CD4-positive, alpha-beta T cell treated with Interleukin-21 for 1 hour (primary cell): ENCODE data around the gene GPX3.

Source experiments
- DNase-seq: peaks from one replicate; pipeline ENCODE4 v3.0.0-alpha.2; 2020

GPX3 gene

DNA sequence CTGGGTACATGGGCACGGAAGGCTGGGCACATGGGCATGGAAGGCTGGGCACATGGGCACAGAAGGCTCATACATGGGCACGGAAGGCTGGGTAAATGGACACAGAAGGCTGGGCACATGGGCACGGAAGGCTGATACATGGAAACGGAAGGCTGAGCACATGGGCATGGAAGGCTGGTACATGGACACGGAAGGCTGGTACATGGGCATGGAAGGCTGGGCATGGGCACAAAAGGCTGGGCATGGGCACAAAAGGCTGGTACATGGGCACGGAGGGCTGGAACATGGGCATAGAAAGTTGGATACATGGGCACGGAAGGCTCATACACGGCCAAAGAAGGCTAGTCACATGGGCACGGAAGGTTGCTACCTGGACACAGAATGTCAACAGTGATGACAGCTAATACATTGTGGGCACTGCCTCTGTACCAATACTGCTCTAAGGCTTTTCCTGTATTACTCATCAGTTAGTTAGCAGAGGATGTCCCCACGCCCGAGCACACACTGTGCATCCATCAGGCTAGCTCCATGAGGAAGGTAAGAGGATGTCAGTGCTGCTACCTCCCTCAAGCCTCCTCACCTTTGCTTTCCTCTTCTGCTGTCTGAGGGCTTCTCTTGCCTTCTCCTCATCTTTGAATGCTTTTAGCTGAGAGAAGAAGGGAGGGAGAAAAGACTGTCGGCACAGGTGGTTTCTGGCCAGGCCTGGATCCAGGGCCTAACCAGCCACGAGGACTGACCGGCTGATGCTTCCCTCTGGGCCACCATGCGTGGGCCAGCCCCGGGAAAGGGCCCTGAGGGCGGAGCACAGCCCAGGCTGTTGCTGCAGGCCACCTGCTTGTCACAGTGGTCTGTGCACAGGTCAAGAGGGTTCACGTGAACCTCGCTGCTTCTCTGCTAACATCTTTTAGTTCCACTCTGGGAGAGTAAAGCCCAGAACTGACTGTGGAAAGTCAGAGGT, 14.3 kb downstream of the GPX3 start:
- no peak for DNase-seq

DNA sequence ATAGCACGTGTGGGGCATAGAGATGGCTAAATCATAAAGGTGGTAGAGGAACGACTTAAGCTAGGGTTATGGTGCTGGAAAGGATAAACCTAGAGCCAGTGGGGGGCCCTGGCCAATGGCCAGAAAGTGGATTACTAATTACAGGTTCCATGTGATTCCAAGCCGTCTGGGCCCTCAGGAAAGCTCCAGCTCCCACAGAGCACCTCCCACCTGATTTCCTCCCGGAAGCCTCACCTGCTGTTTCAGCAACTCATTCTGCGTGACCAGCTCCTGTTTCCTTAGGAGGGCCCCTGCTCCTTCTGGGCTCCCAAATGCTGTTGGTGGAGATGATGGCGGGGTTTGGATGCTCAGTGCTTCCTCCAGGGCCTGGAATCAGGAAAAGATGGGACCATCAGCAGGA, 16.2 kb downstream of the GPX3 start:
- no peak for DNase-seq

DNA sequence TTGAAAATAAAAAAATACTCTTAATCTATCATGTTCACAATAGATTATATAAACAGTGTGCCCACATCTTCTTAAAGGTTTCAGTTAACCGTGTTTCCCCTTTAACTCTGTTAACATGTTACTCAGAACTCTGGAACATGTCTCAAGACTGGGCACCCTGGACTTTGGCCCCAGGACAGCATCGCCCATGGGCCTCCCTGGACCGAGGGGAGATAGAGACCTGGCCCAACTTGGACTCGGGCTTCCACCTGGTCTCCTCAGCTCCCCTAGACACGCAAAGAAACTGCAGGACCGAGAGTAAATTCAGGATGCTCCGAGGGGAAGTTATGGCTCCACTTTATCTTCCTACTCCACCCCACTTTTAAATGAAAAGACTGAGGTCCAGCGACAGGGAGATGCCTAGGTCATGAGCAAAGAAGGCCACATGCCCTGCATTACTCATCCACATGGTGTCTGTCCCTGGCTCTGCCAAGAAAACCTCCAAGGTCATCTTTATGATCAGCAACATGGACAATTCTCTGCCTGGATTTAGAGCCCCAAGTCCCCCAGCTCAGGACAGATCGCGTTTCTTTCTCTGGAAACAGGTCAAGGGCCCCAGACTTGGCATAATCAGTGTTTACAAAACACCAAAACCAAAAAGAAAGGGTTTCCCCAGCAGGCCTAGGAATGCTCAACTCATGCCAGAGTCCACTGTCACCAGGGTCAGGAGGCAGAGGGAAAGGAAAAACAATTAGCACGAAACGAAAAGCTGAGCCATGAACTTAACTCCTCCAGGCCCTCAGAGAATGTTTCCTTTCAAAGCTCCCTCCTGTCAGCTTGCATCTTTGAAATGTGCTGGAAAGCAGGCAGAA, 17.4 kb downstream of the GPX3 start:
- DNase-seq = no peak

DNA sequence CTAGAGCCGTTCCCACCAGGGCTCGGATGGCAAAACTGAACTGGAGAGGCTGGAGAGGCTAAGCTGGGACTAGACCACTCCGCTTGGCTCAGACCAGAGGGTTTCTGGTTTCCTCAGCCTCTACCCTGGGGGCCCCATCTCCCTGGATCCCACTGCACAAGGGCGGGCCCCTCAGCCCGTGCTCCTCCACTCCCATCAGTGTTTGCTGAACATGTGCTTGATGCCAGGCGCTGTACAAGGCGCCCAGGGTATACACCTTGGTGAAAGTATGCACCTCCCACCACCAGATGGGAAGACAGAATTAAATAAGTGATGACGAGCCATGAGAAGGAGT, 18.0 kb downstream of the GPX3 start:
- DNase-seq = no peak

DNA sequence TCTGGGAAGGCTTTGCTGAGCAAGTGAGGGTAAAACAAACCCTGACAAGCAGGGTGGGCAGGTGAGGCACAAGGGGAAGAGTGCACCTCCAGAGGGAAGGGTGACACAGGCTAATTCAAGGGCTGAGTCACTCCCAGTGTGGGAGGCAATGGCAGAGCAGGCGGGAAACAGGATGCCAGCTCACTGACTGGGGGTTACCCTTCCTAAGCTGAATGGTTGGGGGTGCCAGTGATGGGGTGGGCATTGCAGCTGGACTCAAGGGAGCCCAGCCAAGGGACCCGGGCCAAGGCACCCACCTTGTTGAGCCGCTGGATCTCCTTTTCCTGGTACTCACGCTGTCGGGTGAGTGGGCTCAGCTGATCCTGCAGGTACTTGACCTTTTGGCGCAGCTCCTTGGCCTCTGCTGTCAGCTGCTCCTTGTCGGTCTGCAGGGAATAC, 18.4 kb downstream of the GPX3 start:
- DNase-seq = no peak

DNA sequence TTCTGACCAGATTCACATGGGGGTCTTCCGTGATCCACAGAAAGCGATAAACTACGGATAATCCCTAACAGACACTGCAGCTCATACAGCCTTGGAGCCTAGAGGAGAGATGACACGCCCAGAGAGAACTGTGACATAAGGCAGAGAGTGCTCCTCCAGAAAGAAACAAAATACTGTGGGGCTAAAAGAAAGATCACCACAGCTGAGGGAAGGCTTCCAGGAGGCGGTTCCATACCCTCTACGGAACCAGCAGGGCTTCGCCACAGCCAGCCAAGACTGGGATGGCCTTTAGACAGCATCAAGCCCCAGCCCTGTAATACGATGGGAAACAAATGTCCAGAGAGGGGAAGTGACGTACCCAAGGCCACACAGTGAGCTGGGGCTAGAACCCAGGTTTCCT, 19.3 kb downstream of the GPX3 start:
- DNase-seq = no peak

DNA sequence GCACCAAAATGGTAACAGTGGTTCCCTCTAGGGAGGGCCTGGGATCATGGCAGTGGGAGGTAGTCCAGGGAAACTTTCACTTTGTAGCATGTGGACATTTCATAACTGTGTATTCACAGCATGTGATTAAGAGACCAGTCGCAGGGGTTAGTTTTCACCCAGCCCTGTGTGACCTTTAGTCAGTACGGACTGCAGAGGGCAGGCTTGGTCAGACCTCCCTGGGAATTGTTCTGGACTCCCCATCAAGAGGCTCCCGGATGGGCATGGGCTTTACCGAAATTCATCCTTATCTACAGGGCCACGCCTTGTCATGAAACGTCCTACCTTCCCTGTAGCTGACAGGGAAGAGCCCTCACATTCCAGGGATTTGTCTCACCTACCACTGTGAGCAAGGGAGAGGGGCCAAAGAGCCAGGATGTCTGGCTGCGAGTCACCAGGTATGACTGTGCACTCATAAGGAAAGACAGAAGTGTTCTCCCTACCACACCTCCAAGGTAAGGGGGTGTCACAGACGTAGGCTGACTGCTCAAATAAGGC, 19.9 kb downstream of the GPX3 start:
- no peak for DNase-seq

DNA sequence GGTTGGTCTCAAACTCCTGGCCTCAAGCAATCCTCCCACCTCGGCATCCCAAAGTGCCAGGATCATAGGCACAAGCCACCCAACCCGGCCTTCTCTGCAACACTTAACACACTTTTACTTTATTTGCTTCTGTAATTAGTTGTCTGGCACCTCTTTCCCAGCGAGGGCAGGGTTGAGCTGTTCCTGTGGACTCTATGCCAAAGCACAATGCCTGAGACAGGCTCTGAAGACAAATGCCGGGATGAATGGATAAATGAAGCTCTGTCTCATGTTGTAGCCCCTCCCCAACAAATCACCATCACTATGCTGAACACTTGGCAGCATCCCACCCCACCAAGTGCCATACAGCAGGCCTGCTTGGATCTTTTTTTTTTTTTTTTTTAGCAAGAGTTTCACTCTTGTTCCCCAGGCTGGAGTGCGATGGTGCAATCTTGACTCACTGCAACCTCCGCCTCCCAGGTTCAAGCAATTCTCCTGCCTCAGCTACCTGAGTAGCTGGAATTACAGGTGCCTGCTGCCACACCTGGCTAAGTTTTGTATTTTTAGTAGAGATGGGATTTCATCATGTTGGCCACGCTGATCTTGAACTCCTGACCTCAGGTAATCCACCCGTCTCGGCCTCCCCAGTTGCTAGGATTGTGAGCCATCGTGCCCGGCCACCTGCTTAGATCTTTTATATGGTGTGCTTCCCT, 21.3 kb downstream of the GPX3 start:
- no peak for DNase-seq

DNA sequence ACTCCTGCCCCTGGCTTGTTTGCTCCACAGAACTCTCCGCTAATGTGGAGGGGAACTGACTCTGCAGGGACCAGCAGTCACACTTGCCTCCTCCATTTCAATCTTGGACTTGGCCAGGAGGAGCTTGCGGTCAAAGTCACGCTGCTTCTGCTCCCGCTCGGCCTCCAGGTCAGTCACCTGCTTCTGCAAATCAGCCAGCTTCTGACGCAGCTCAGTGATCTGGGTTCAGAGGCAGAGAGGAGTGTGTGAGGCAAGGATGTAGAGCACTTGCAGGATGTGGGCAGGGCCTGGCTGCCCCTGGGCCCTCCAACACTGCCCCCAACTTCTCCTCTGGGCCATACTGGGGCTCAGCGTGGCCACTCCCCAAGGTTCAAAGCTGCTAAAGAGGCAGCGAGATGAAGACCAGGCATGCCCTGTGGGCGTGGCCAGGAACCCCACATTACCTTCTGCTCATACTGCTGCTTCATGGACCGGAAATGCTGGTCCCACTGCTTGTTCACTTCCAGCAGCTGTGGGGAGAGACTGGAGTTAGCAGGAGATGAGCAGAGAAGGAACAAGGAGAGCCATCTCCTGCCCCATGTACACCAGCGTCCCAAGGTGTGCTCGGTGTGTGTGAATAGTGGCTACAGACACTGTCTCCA, 22.2 kb downstream of the GPX3 start:
- no peak for DNase-seq

DNA sequence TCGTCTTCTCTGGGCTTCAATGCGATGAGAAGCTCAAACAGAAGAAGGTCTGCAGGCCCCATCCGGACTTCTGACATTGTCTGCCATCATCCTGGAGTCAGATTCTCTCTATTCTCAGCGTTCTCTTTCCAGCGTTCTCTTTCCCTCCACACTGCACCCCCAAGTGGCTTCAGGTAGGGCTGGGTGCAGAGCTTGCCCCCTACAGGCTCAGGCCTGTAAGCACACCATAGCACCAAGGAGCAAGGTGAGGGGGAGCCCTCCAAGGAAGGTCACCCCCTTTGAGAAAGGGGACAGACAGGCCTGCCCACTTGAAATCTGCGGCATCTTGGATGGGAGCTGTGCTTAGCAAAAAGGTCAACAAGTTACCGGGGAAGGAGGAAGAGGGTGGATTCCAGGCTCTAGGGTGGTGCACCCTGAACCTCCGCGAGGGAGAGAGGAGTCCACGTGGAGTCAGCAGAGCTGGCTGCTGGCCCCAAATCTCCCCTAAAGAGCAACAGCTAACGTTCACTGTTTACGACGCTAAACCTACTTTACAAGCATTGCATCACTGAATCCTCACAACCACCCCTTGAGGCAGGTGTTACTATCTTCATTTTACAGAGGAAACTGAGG, 27.5 kb downstream of the GPX3 start:
- DNase-seq = peak; percentile 31

DNA sequence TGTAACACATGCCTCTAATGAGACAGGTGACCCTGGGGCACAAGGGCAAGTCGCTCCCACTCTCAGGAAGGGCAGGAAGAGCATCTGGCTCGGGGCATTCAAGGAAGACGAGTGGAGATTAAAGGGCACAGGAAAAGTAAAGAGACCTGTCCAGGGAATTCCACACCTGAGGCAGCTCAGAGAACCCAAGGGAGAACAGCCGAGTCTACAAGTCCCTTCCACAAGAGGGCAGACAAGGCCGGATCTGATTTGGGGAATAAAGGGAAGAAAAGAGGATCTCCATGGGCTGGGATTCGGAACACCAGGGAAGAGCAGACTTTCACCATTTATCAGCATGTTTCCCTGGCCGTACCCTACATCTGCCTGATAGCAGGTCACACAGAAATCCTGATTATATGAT, 28.1 kb downstream of the GPX3 start:
- DNase-seq = no peak

DNA sequence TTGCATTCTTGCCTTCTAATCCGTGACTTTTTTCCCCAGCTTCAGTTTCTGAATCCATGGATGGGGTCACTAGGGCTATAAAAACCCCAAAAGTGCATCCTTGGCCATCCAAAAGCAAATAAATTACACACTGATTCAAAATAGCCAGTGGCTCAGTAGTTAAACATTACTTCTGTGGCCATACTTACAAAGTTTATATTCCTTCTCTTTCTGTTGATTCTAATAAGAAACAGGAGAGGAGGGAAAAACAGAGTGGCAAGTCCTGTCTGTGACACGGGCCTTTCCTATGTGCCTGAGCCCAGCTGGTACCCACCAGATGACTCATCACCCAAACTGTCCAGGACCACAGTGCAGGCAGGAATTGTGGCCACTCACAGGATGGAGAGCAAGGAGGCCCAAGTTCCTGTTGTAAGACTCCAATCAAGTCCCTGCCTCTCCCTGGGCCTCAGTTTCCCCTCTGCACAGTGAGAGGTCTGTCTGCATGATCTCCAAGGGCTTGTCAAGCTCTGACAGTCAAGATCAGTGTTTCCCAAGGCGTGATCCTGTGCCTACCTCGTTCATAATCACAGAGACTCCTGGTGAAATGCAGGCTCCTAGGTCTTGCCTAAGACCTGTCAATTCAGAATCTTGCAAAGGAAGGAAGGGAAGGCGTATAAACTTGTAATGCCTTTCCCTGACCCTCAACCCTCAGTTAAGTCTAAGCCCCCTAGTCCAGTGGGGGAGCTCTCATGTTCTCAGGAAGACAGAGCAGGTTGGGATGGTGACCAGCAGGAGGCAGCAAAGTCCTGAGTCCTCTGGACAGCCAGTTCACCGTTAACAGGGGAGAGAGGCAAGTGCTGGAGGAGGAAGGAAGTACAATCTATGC, 30.9 kb downstream of the GPX3 start:
- peak; percentile 76 for DNase-seq

DNA sequence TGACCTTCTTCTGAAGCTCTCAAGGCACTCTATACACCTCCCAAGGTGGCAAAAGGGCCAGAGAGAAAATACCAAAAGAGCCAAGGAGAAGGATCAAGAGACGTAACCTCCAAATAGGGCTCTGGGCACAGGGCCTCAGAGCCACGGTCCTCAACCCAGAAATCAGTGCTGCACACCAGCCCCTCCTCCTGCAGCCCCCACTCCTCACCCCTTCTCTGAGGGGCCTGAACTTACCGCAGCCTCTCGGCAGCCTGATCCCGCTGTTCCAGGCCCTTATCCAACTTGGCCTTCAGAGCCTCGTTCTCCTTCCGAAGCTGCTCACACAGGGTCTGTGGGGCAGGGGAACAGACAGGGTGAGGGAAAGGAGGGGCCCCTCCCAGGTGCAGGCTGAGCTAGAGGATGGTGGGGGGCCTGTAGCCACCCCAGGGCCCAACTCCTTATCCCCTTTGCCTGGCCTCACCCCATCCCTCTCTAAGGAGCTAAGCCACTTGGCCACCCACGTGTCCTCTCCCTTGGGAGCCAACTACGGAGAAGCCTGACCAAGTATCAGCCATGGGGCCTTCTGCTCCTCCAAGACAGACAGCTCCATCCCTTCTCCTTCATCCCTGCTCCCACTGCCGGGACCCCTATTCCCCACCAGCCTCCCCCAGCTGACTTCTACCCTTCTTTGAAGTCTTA, 31.7 kb downstream of the GPX3 start:
- DNase-seq = no peak

DNA sequence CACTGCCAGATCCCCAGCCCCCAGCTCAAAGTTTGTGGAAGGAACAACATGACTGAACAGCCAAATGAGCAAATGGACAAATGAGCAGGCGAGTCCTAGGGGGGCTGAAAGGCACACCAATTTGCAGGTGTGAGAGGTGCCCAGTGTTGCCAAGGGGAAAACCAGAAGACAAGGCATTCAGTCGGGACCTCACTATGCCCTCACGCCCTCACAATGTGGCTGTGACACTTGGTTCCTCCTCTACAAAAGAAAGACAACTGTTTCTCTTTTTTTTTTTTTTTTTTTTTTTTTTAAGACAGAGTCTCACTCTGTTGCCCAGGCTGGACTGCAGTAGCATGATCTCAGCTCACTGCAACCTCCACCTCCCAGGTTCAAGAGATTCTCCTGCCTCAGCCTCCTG, 32.4 kb downstream of the GPX3 start:
- no peak for DNase-seq

DNA sequence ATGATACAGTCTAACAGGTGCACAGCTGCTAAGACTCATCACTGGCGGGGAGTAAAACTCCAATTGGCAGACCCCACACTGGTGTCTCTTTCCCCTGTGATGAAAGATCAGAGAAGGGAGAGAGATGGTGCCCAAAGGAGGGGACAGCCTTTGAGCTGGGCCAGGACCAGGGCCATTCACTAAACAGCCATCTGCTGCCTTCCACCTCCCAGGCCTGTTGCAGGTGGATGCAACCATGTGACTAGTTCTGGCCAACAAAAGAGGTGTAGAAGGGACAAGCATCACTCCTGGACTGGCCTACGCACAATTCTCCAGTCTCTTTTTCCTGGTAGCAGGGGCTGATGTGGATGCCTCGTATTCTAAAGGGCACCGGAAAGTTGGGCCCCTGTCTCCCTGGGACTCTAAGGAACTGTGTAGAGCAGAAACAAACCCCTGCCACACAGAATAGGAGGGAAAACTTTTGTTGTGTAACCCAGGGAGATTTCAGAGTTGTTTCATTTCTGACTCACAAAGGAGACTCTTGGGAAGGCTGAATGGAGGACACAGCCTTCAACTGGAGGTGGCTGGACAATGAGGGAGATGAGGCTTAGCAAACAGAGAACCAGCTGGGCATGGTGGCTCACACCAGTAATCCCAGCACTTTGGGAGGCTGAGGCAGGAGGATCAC, 33.5 kb downstream of the GPX3 start:
- DNase-seq = no peak

DNA sequence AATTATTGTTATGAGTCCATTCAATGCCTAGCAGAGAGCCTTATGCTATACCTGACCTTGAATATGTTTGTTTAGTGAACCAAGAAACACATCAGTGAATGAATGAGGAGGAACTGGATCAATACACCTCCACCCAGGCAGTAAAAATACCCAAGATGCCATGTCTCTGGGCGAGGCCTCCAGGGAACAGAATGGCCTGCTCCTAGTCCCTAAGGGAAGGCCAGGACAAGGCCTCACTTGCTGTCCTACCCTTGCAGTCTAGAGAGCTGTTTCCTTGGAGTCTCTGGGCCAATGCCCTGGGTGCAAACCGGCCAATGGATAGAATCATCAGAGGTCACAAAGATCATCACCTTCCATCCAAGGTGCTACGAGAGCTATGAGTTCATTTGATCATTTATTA, 34.3 kb downstream of the GPX3 start:
- DNase-seq = no peak

DNA sequence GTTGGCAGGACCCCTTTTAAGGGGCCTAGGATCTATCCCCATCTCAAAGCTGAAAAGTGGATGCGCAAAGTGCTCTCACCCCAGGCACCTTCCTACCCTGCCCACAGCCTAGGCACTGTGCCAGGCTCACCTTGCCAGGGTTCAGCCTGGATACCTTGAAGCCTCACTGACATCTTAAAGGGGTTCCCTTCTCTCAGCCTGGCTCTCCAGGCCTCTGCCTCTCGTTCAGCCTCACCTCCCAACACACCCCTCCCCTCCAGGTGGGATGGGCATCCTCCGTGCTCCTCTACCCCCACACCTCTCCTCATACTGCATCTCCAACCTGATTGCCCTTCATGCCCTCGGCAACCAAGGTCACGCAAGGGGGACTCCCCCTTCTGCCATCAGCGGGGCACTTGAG, 34.9 kb downstream of the GPX3 start:
- DNase-seq = no peak

DNA sequence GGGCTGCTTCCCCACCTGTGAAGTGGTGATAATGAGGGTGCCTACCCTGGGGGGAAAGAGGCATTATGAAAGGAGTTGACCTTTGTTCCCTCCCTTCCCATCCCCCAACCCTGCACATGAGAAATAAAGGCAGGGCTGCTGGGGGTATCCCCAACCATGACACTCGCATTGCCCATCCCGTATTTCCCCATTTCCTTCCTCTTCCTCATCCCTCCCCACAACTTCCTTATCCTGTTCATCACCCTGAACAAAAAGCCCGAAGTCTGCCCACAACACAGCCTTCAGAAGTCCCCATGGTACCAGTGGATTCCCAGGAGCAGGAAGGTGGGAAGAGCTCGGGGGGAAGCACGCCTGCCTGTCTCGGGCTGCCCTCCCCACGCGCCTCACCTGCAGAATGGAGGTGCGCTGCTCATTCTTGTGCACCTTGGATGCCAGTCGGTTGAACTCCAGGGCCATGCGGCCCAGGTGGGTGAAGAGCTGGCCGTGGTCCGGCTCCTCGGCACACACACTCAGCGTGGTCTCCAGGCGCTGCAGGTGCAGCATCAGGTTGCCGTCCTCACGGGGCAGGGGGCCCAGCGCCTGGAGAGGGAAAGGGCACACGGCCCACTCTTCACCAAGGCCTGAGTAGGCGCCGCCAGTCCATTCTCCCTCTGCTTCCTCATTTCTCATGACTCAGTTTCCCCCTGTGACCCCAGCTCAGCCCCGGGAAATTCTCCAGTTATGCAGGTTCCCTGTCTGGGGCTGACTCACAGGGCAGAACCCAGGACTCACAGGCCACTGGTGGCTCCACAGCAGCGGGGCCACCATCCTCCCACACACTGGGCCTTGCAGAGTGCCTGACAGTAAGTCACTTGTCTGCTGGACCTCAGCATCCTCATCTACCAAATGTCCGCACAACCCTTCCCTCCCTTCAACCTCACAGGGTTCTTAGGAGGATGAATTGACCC, 36.3 kb downstream of the GPX3 start:
- no peak for DNase-seq

DNA sequence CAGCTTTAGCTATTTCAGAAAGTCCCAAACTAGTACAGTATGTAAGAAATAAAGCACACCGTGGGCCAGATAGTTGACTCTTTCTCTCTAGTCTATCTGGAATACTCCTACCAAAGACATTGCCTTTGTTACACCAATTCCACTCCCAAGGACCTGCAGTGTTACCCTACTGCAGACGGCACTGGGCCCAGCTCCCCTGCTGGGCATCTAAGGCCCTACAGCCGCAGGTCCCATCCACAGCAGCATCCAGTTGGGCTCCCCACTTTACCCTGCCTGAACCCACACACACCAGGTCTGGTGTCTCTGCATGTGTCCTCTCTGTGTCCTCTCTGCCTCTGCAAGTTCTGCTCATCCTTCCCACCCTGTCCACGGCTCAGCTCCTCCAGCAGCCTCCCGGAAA, 37.9 kb downstream of the GPX3 start:
- no peak for DNase-seq
